SKM-1 treated with dmso at 0.1 percent for 144 hours (cell line): Measurements from ENCODE around the gene SMAD7.

Experiments used
- DNase-seq: peaks from one replicate; lab custom pipeline; 2025; ENCODE audit not compliant: unreplicated experiment; lab: John Stamatoyannopoulos, UW

Gene SMAD7

GRCh38 chr18:48947560-48947959, 3.2 kb downstream of the SMAD7 start:
- no peak for DNase-seq

- no peak for DNase-seq
Observed at GRCh38 chr18:48947092-48947491, 3.7 kb downstream of the SMAD7 start.

GRCh38 chr18:48946329-48946835, 4.4 kb downstream of the SMAD7 start:
- DNase-seq: no peak

GRCh38 chr18:48945953-48946217, 4.9 kb downstream of the SMAD7 start:
- DNase-seq: no peak

- DNase-seq: no peak
Observed at GRCh38 chr18:48944634-48945033, 6.1 kb downstream of the SMAD7 start.

- no peak for DNase-seq
Observed at GRCh38 chr18:48943736-48944527, 6.8 kb downstream of the SMAD7 start.

- DNase-seq: no peak
Observed at GRCh38 chr18:48943333-48943732, 7.4 kb downstream of the SMAD7 start.

- no peak for DNase-seq
Observed at GRCh38 chr18:48942554-48943261, 8.1 kb downstream of the SMAD7 start.

GRCh38 chr18:48942086-48942485, 8.7 kb downstream of the SMAD7 start:
- no peak for DNase-seq

GRCh38 chr18:48941672-48942071, 9.1 kb downstream of the SMAD7 start:
- DNase-seq: no peak

GRCh38 chr18:48940854-48941611, 9.7 kb downstream of the SMAD7 start:
- DNase-seq: no peak

- DNase-seq: no peak
Observed at GRCh38 chr18:48939205-48940097, 11.3 kb downstream of the SMAD7 start.

GRCh38 chr18:48938827-48939204, 11.9 kb downstream of the SMAD7 start:
- no peak for DNase-seq

GRCh38 chr18:48937869-48938750, 12.7 kb downstream of the SMAD7 start:
- no peak for DNase-seq

- DNase-seq: no peak
Observed at GRCh38 chr18:48935433-48935774, 15.4 kb downstream of the SMAD7 start.

- DNase-seq: peak; percentile 67
Observed at GRCh38 chr18:48934723-48935432, 15.9 kb downstream of the SMAD7 start.

- peak; percentile 67 for DNase-seq
Observed at GRCh38 chr18:48934415-48934722, 16.4 kb downstream of the SMAD7 start.

GRCh38 chr18:48933578-48934414, 17.0 kb downstream of the SMAD7 start:
- DNase-seq: no peak
